HEK293 (cell line): ENCODE measurements around the gene APOBEC3B.
"Not testable (repeated sequence)": the region's sequence is repeated elsewhere in the genome, so short reads cannot be mapped to it uniquely, and the experiment has no call there.

Source experiments
- CTCF ChIA-PET: fragments of 350-600 bp; formaldehyde crosslinking; extraction: SDS; loops from one replicate; lab custom pipeline; 2021; ENCODE audit warnings: antibody characterized with exemption; lab: Yijun Ruan, JAX
- POLR2A ChIA-PET: fragments of 300-600 bp; formaldehyde crosslinking; extraction: SDS; loops from one replicate; lab custom pipeline; 2020; ENCODE audit warnings: antibody characterized with exemption, inconsistent platforms; lab: Yijun Ruan, JAX
- H3K27ac ChIP-seq: fragments of 200-500 bp; sonication (Bioruptor generic); 2 replicates; pipeline ENCODE4 v1.5.1; 2014; ENCODE audit warnings: low read depth, low read length, control low read depth, inconsistent platforms; ENCODE audit errors: extremely low read depth
- H3K36me3 ChIP-seq, 2 experiments: fragments of 200-500 bp in 1 of 2; sonication (Bioruptor generic) in 1 of 2; 1 replicate in 1 of 2; 2 replicates in 1 of 2; pipeline ENCODE4 v1.5.1; 2014 to 2017; ENCODE audit warnings: inconsistent platforms in 2 of 2, low read length in 2 of 2; ENCODE audit not compliant: control insufficient read depth in 2 of 2, insufficient read depth in 1 of 2
- H3K4me1 ChIP-seq: fragments of 200-500 bp; sonication (Bioruptor generic); 2 replicates; pipeline ENCODE4 v1.5.1; 2014; ENCODE audit warnings: mild to moderate bottlenecking, low read length, inconsistent platforms; ENCODE audit not compliant: control insufficient read depth, insufficient read depth
- H3K4me3 ChIP-seq: 2 replicates; pipeline ENCODE4 v1.5.1; 2011; ENCODE audit warnings: low read depth, mild to moderate bottlenecking, control low read depth, low read length, moderate library complexity
- H3K9me3 ChIP-seq: fragments of 200-500 bp; sonication (Bioruptor generic); 2 replicates; pipeline ENCODE4 v1.5.1; 2014; ENCODE audit warnings: low read depth, low read length, inconsistent platforms; ENCODE audit not compliant: control insufficient read depth, insufficient read depth
- HOXC10 ChIP-seq: sonication (generic); formaldehyde crosslinking; IDR thresholded peaks from 2 replicates; pipeline ENCODE4 v1.8.1; 2023; ENCODE audit warnings: mild to moderate bottlenecking, missing genetic modification reagents
- MEIS1 ChIP-seq: sonication (generic); formaldehyde crosslinking; IDR thresholded peaks from 2 replicates; pipeline ENCODE4 v1.8.1; 2022; ENCODE audit warnings: missing genetic modification reagents, mild to moderate bottlenecking, borderline replicate concordance
- SALL2 ChIP-seq: fragments of 450-650 bp; formaldehyde crosslinking; IDR thresholded peaks from 2 replicates; pipeline ENCODE4 v1.5.0; 2017; ENCODE audit warnings: missing biosample characterization, mild to moderate bottlenecking, missing genetic modification characterization, borderline replicate concordance
- ZBTB8A ChIP-seq: fragments of 450-650 bp; formaldehyde crosslinking; IDR thresholded peaks from 2 replicates; pipeline ENCODE4 v1.5.1; 2016; ENCODE audit warnings: missing biosample characterization, missing genetic modification characterization
- ZEB2 ChIP-seq: fragments of 450-650 bp; formaldehyde crosslinking; IDR thresholded peaks from 2 replicates; pipeline ENCODE4 v1.5.1; 2016; ENCODE audit warnings: missing biosample characterization, missing genetic modification characterization
- ZNF214 ChIP-seq: fragments of 450-650 bp; formaldehyde crosslinking; IDR thresholded peaks from 2 replicates; pipeline ENCODE4 v1.5.1; 2017; ENCODE audit warnings: missing biosample characterization, mild to moderate bottlenecking, missing genetic modification characterization, borderline replicate concordance
- ZNF274 ChIP-seq, 2 experiments: fragments of 200-500 bp in 1 of 2; fragments of 450-650 bp in 1 of 2; sonication (Bioruptor generic) in 1 of 2; formaldehyde crosslinking in 1 of 2; IDR thresholded peaks; 2 replicates each; pipeline versions ENCODE4 v1.5.1 to v1.6.1; 2014 to 2016; ENCODE audit warnings: borderline replicate concordance in 1 of 2, inconsistent platforms in 1 of 2, low read length in 1 of 2, missing biosample characterization in 1 of 2, missing genetic modification characterization in 1 of 2
- ZNF302 ChIP-seq: fragments of 450-650 bp; formaldehyde crosslinking; IDR thresholded peaks from 2 replicates; pipeline ENCODE4 v1.5.1; 2016; ENCODE audit warnings: missing biosample characterization, missing genetic modification characterization, low read depth
- ZNF433 ChIP-seq: fragments of 450-650 bp; formaldehyde crosslinking; IDR thresholded peaks from 2 replicates; pipeline ENCODE4 v1.5.1; 2016; ENCODE audit warnings: missing biosample characterization, missing genetic modification characterization, low read depth
- ZNF473 ChIP-seq: fragments of 450-650 bp; formaldehyde crosslinking; IDR thresholded peaks from 2 replicates; pipeline ENCODE4 v1.5.1; 2017; ENCODE audit warnings: missing biosample characterization, missing genetic modification characterization
- ZNF544 ChIP-seq: fragments of 450-650 bp; formaldehyde crosslinking; IDR thresholded peaks from 2 replicates; pipeline ENCODE4 v1.5.0; 2017; ENCODE audit warnings: missing biosample characterization, missing genetic modification characterization
- ZNF558 ChIP-seq: fragments of 450-650 bp; formaldehyde crosslinking; IDR thresholded peaks from 2 replicates; pipeline ENCODE4 v1.5.1; 2016; ENCODE audit warnings: missing biosample characterization, missing genetic modification characterization
- ZNF621 ChIP-seq: fragments of 450-650 bp; formaldehyde crosslinking; IDR thresholded peaks from 2 replicates; pipeline ENCODE4 v1.5.1; 2017; ENCODE audit warnings: missing biosample characterization, missing genetic modification characterization
- ZNF658 ChIP-seq: fragments of 450-650 bp; formaldehyde crosslinking; IDR thresholded peaks from 2 replicates; pipeline ENCODE4; 2016; ENCODE audit warnings: missing biosample characterization, missing genetic modification characterization
- ZNF76 ChIP-seq: fragments of 450-650 bp; formaldehyde crosslinking; IDR thresholded peaks from 2 replicates; pipeline ENCODE4; 2016; ENCODE audit warnings: low read depth, missing biosample characterization, missing genetic modification characterization, borderline replicate concordance
- ZNF843 ChIP-seq: fragments of 450-650 bp; formaldehyde crosslinking; IDR thresholded peaks from 2 replicates; pipeline ENCODE4 v1.5.1; 2016; ENCODE audit warnings: missing biosample characterization, missing genetic modification characterization
- TF ChIP-seq, protein P1 (sequence below): fragments of 450-650 bp; formaldehyde crosslinking; optimal IDR thresholded peaks from 2 replicates; pipeline ENCODE3; 2016; ENCODE audit warnings: missing biosample characterization, mild to moderate bottlenecking, missing genetic modification characterization
- TF ChIP-seq, protein P2 (sequence below): fragments of 450-650 bp; formaldehyde crosslinking; IDR thresholded peaks from 2 replicates; pipeline ENCODE4 v1.5.1; 2016; ENCODE audit warnings: missing biosample characterization, missing genetic modification characterization
- TF ChIP-seq, protein P3 (sequence below): fragments of 450-650 bp; IDR thresholded peaks from 2 replicates; pipeline ENCODE4 v1.5.1; 2018; ENCODE audit warnings: missing biosample characterization, missing genetic modification characterization
- TF ChIP-seq, protein P4 (sequence below): fragments of 450-650 bp; formaldehyde crosslinking; IDR thresholded peaks from 2 replicates; pipeline ENCODE4 v1.5.1; 2016; ENCODE audit warnings: missing biosample characterization, missing genetic modification characterization

The APOBEC3B gene

DNA sequence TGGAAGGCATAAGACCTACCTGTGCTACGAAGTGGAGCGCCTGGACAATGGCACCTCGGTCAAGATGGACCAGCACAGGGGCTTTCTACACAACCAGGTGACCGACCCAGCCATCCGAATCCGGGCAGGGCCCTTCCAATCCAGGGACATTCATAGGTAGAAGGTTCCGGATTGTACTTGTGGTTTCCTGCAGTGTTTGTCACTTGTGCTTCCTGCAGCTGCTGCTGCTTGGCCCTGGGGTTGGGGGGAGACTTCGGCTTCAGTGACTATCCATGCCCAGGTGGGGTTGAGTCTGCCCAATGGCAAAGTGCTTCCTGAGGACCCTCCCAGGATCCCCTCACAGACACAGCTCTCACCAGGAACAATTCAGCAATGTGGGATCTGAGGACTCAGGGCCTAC is 22.6 kb upstream of the APOBEC3B start:
- ChIA-PET POLR2A (no interaction called here), CTCF (no interaction called here)
- H3K9me3 ChIP-seq: no peaks in the 10 kb centered on the region
- H3K27ac ChIP-seq: no peak overlapping the region
- no peaks in the 10 kb centered on the region for H3K36me3 ChIP-seq
- TF ChIP-seq ZNF76 (tag by site-specific recombination) (no peak), ZBTB8A (tag by site-specific recombination) (no peak), ZNF558 (tag by site-specific recombination) (no peak), ZNF621 (tag by site-specific recombination) (no peak), MEIS1 (CRISPR knock-in tag) (no peak), ZNF274 (IDR thresholded peaks at IDR 0.05; ENCODE audit: low read length) (no peak), ZNF274 (tag by site-specific recombination; IDR thresholded peaks at IDR 0.05; ENCODE audit: borderline replicate concordance) (no peak), ZNF302 (no peak), ZNF843 (no peak), HOXC10 (CRISPR knock-in tag) (no peak), ZNF544 (tag by site-specific recombination) (no peak), ZNF473 (tag by site-specific recombination) (no peak), ZNF214 (tag by site-specific recombination) (no peak), ZNF658 (no peak), ZNF433 (tag by site-specific recombination) (no peak), SALL2 (tag by site-specific recombination) (no peak), ZEB2 (tag by site-specific recombination) (no peak)
- TF ChIP-seq, protein P1, sequence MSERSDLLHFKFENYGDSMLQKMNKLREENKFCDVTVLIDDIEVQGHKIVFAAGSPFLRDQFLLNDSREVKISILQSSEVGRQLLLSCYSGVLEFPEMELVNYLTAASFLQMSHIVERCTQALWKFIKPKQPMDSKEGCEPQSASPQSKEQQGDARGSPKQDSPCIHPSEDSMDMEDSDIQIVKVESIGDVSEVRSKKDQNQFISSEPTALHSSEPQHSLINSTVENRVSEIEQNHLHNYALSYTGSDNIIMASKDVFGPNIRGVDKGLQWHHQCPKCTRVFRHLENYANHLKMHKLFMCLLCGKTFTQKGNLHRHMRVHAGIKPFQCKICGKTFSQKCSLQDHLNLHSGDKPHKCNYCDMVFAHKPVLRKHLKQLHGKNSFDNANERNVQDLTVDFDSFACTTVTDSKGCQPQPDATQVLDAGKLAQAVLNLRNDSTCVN (tag by site-specific recombination): no peak
- TF ChIP-seq, protein P2, sequence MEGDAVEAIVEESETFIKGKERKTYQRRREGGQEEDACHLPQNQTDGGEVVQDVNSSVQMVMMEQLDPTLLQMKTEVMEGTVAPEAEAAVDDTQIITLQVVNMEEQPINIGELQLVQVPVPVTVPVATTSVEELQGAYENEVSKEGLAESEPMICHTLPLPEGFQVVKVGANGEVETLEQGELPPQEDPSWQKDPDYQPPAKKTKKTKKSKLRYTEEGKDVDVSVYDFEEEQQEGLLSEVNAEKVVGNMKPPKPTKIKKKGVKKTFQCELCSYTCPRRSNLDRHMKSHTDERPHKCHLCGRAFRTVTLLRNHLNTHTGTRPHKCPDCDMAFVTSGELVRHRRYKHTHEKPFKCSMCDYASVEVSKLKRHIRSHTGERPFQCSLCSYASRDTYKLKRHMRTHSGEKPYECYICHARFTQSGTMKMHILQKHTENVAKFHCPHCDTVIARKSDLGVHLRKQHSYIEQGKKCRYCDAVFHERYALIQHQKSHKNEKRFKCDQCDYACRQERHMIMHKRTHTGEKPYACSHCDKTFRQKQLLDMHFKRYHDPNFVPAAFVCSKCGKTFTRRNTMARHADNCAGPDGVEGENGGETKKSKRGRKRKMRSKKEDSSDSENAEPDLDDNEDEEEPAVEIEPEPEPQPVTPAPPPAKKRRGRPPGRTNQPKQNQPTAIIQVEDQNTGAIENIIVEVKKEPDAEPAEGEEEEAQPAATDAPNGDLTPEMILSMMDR (tag by site-specific recombination): no peak
- TF ChIP-seq, protein P3, sequence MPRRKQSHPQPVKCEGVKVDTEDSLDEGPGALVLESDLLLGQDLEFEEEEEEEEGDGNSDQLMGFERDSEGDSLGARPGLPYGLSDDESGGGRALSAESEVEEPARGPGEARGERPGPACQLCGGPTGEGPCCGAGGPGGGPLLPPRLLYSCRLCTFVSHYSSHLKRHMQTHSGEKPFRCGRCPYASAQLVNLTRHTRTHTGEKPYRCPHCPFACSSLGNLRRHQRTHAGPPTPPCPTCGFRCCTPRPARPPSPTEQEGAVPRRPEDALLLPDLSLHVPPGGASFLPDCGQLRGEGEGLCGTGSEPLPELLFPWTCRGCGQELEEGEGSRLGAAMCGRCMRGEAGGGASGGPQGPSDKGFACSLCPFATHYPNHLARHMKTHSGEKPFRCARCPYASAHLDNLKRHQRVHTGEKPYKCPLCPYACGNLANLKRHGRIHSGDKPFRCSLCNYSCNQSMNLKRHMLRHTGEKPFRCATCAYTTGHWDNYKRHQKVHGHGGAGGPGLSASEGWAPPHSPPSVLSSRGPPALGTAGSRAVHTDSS (tag by site-specific recombination): no peak
- TF ChIP-seq, protein P4, sequence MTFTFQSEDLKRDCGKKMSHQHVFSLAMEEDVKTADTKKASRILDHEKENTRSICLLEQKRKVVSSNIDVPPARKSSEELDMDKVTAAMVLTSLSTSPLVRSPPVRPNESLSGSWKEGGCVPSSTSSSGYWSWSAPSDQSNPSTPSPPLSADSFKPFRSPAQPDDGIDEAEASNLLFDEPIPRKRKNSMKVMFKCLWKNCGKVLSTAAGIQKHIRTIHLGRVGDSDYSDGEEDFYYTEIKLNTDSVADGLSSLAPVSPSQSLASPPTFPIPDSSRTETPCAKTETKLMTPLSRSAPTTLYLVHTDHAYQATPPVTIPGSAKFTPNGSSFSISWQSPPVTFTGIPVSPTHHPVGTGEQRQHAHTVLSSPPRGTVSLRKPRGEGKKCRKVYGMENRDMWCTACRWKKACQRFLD (tag by site-specific recombination): no peak
- TF ChIP-seq, all 188 proteins: peak for 0
- no peaks in the 10 kb centered on the region for H3K4me1 ChIP-seq
- no peak overlapping the region for H3K4me3 ChIP-seq

DNA sequence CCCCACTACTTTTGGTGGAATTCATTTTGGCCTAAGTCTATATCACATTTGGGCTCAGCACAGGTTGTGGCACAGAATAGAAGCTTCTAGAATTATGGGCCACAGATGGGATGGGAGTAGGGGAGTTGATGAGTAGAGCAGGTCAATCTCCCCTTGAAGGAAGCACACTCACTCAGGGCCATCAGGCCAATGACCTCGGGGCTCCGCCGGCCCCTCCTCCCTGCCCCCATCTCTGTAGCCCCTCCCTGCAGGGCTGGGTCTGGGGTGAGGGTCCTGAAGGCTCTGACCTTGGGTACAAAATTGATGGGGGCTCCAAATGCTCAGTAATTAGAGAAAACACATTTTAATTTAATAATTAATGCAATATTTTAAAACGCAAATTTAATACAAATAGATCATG is 21.5 kb upstream of the APOBEC3B start:
- CTCF ChIA-PET, H3K4me3 ChIP-seq, H3K36me3 ChIP-seq, H3K4me1 ChIP-seq, H3K27ac ChIP-seq, H3K9me3 ChIP-seq, POLR2A ChIA-PET: not testable (repeated sequence)
